ENCODE data around the gene CCSER1. TPM values are rescaled to one million over a fixed set of nuclear protein-coding genes. Genes with fewer than 3 reads are reported as not detected.

CCSER1 gene
- total and polyA plus RNA-seq, 2 experiments from 2014 or later: 2.9 to 3.4 TPM

DNA sequence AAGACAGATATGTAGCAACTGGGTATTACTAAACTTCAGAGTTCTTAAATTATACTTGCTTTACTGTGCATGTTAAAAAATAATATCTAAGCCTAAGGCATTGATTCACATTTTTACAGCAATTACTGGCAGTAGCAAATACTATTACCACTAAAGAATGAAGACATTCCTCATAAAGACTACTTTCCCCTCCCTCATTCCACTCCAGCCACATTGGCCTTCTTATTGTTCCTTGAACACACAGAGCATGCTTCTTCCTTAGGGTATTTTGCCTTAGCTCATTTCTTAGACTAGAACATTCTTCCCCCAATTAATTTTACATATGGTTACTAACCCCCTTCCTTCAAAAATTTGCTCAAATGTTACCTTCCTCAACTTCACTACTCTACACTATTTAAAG, 717.0 kb downstream of the CCSER1 start:
- ATAC-seq (no peak), DNase-seq (ENCODE audit: low spot score) (no peak)
- Histone ChIP-seq H3K27ac (ENCODE audit: low read depth) (no peak overlapping the region), H3K79me2 (replicated peaks; ENCODE audit: insufficient read depth) (no peaks in the 10 kb centered on the region), H3K4me3 (no peak overlapping the region), H3K27me3 (ENCODE audit: insufficient read depth) (no peaks in the 10 kb centered on the region), H3K36me3 (ENCODE audit: insufficient read depth) (no peaks in the 10 kb centered on the region), H4K20me1 (replicated peaks; ENCODE audit: insufficient read depth) (no peaks in the 10 kb centered on the region), H3F3A (replicated peaks; ENCODE audit: low read depth) (no peaks in the 10 kb centered on the region), H3K9me2 (ENCODE audit: insufficient read depth) (peaks cover 4% of the 10 kb centered on the region; the same call in 1 of the 2 replicates), H3K4me2 (no peak overlapping the region), H2AFZ (no peak overlapping the region), H3K4me1 (ENCODE audit: insufficient read depth) (no peaks in the 10 kb centered on the region)
- Mint-ChIP-seq H3K9me3 (peaks cover 4% of the 10 kb centered on the region; the same call in 2 of the 3 replicates), H3K27ac (no peak overlapping the region; the same call in 1 of the 2 replicates), H3K4me3 (no peak overlapping the region), H3K4me1 (peaks cover 4% of the 10 kb centered on the region; the same call in 2 of the 3 replicates), H3K36me3 (ENCODE audit: low read depth) (peaks cover 7% of the 10 kb centered on the region; the same call in 2 of the 3 replicates), H3K27me3 (ENCODE audit: insufficient read depth, low read depth, poor library complexity) (peaks cover 3% of the 10 kb centered on the region)
- TF ChIP-seq, protein P1, sequence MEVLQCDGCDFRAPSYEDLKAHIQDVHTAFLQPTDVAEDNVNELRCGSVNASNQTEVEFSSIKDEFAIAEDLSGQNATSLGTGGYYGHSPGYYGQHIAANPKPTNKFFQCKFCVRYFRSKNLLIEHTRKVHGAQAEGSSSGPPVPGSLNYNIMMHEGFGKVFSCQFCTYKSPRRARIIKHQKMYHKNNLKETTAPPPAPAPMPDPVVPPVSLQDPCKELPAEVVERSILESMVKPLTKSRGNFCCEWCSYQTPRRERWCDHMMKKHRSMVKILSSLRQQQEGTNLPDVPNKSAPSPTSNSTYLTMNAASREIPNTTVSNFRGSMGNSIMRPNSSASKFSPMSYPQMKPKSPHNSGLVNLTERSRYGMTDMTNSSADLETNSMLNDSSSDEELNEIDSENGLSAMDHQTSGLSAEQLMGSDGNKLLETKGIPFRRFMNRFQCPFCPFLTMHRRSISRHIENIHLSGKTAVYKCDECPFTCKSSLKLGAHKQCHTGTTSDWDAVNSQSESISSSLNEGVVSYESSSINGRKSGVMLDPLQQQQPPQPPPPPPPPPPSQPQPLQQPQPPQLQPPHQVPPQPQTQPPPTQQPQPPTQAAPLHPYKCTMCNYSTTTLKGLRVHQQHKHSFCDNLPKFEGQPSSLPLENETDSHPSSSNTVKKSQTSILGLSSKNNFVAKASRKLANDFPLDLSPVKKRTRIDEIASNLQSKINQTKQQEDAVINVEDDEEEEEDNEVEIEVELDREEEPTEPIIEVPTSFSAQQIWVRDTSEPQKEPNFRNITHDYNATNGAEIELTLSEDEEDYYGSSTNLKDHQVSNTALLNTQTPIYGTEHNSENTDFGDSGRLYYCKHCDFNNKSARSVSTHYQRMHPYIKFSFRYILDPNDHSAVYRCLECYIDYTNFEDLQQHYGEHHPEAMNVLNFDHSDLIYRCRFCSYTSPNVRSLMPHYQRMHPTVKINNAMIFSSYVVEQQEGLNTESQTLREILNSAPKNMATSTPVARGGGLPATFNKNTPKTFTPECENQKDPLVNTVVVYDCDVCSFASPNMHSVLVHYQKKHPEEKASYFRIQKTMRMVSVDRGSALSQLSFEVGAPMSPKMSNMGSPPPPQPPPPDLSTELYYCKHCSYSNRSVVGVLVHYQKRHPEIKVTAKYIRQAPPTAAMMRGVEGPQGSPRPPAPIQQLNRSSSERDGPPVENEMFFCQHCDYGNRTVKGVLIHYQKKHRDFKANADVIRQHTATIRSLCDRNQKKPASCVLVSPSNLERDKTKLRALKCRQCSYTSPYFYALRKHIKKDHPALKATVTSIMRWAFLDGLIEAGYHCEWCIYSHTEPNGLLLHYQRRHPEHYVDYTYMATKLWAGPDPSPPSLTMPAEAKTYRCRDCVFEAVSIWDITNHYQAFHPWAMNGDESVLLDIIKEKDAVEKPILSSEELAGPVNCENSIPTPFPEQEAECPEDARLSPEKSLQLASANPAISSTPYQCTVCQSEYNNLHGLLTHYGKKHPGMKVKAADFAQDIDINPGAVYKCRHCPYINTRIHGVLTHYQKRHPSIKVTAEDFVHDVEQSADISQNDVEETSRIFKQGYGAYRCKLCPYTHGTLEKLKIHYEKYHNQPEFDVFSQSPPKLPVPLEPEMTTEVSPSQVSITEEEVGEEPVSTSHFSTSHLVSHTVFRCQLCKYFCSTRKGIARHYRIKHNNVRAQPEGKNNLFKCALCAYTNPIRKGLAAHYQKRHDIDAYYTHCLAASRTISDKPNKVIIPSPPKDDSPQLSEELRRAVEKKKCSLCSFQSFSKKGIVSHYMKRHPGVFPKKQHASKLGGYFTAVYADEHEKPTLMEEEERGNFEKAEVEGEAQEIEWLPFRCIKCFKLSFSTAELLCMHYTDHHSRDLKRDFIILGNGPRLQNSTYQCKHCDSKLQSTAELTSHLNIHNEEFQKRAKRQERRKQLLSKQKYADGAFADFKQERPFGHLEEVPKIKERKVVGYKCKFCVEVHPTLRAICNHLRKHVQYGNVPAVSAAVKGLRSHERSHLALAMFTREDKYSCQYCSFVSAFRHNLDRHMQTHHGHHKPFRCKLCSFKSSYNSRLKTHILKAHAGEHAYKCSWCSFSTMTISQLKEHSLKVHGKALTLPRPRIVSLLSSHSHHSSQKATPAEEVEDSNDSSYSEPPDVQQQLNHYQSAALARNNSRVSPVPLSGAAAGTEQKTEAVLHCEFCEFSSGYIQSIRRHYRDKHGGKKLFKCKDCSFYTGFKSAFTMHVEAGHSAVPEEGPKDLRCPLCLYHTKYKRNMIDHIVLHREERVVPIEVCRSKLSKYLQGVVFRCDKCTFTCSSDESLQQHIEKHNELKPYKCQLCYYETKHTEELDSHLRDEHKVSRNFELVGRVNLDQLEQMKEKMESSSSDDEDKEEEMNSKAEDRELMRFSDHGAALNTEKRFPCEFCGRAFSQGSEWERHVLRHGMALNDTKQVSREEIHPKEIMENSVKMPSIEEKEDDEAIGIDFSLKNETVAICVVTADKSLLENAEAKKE (CRISPR knock-in tag; IDR thresholded peaks at IDR 0.05): no peak
- TF ChIP-seq EZH2 (IDR thresholded peaks at IDR 0.05; ENCODE audit: low read depth, unreplicated experiment) (no peak), NANOG (IDR thresholded peaks at IDR 0.05; ENCODE audit: borderline replicate concordance) (no peak), POLR2AphosphoS5 (IDR thresholded peaks at IDR 0.05; ENCODE audit: low read depth) (no peak), CREB1 (CRISPR knock-in tag; IDR thresholded peaks at IDR 0.05; ENCODE audit: low read depth) (no peak), STAT1 (IDR thresholded peaks at IDR 0.05; ENCODE audit: unreplicated experiment) (no peak), ZNF331 (CRISPR knock-in tag; IDR thresholded peaks at IDR 0.05; ENCODE audit: low read depth) (no peak), EZH2phosphoT487 (IDR thresholded peaks at IDR 0.05; ENCODE audit: unreplicated experiment) (no peak), ZNF114 (CRISPR knock-in tag; IDR thresholded peaks at IDR 0.05) (no peak)
- TF ChIP-seq, protein P2, sequence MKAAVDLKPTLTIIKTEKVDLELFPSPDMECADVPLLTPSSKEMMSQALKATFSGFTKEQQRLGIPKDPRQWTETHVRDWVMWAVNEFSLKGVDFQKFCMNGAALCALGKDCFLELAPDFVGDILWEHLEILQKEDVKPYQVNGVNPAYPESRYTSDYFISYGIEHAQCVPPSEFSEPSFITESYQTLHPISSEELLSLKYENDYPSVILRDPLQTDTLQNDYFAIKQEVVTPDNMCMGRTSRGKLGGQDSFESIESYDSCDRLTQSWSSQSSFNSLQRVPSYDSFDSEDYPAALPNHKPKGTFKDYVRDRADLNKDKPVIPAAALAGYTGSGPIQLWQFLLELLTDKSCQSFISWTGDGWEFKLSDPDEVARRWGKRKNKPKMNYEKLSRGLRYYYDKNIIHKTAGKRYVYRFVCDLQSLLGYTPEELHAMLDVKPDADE (IDR thresholded peaks at IDR 0.05): no peak
- TF ChIP-seq, protein P3, sequence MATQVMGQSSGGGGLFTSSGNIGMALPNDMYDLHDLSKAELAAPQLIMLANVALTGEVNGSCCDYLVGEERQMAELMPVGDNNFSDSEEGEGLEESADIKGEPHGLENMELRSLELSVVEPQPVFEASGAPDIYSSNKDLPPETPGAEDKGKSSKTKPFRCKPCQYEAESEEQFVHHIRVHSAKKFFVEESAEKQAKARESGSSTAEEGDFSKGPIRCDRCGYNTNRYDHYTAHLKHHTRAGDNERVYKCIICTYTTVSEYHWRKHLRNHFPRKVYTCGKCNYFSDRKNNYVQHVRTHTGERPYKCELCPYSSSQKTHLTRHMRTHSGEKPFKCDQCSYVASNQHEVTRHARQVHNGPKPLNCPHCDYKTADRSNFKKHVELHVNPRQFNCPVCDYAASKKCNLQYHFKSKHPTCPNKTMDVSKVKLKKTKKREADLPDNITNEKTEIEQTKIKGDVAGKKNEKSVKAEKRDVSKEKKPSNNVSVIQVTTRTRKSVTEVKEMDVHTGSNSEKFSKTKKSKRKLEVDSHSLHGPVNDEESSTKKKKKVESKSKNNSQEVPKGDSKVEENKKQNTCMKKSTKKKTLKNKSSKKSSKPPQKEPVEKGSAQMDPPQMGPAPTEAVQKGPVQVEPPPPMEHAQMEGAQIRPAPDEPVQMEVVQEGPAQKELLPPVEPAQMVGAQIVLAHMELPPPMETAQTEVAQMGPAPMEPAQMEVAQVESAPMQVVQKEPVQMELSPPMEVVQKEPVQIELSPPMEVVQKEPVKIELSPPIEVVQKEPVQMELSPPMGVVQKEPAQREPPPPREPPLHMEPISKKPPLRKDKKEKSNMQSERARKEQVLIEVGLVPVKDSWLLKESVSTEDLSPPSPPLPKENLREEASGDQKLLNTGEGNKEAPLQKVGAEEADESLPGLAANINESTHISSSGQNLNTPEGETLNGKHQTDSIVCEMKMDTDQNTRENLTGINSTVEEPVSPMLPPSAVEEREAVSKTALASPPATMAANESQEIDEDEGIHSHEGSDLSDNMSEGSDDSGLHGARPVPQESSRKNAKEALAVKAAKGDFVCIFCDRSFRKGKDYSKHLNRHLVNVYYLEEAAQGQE (IDR thresholded peaks at IDR 0.05; ENCODE audit: unreplicated experiment): no peak
